GM18526 (cell line): ENCODE data around the gene B3GAT1.

Source experiments
- POLR2A ChIP-seq: IDR thresholded peaks from 3 replicates; pipeline ENCODE4 v1.6.1; 2011; ENCODE audit not compliant: insufficient read length; ENCODE audit errors: extremely low read depth

Gene B3GAT1

GRCh38 chr11:134362192-134362901 lies 49.7 kb downstream of the B3GAT1 start:
- no peak for TF ChIP-seq POLR2A

DNA sequence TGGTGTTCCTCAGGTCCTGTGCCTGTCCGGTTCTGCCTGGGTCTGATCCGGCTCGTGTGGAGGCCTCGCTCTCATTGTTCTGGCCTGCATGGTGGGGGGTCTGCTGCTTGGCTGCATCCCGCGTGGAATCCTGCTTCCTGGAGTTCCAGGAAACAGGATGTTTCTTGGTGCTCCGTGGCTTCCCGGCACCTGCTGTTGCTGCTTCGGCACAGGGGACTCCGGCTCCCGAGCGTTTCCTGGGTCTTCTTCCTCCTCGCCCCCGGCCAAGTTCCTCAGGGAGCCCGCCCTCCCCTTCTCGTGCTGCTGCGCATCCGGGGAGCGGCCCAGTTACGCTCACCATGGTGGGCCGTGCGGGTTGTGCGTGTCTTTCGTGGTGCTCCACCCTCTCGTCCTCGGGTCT lies 50.4 kb downstream of the B3GAT1 start:
- TF ChIP-seq POLR2A = no peak

GRCh38 chr11:134360050-134360835 lies 51.8 kb downstream of the B3GAT1 start:
- TF ChIP-seq POLR2A = no peak

- TF ChIP-seq POLR2A = no peak
Measured at GRCh38 chr11:134359646-134360045, 52.4 kb downstream of the B3GAT1 start.

DNA sequence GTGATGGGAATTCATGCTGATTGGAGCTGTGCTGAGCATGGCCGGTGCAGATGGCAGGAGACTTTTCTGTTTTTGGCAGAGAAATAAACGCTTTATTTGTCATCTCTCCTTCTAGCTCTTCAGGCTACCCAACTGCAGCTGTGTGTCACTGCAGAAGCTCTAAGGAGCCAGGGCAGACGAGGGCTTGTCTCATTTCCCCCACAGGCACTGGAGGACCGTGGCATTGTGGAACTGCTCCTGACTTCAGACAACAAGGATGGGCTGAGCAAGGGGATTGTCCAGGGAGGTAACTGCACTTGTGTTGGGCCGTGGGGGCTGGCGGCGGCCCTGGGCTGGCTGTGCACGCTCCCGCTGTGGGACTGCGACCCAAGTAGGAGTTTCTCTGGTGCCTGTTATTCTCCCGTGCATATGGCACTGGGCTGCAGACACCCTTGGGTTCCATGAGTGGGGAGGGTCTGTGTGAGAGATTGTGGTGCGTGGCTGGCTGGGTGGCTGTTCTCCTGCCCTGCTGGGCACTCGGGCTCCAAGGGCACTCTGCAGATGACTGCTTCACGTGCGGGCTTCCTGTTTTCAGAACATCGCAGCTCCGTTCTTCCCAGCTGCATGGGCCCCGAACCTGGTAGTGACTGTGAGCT lies 53.1 kb downstream of the B3GAT1 start:
- TF ChIP-seq POLR2A = no peak

DNA sequence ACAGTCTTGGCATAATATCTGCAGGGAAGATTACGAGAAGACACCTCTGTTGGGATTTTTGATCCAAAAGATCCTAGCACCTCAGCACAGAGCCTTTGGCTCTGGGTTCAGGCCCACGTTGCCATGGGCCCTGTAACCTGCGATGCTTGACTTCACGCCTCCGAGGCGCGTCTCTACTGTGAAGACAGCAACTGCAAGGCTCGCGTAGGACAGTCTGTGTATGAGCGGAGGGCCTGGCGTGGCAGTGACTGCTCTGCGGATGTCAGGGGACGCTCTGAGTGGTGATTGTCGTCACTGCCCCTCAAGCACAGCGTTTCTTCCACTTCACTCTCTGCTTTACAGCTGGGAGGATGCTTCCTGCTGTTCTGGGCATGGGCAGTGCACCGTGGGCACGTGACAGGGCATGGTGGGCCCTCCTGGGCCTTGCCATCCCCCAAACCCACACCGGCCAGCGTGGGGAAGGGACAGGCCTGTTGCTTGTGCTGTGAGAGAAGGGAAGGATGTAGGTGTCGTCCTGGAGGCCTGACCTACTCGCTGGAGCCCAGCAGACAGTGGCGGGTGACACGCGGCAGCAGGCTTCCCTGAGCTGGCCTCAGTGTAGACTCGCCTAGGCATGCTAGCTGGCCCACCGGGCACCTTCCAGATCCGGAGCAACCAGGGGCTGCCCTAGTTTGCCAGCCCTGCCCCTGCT lies 53.7 kb downstream of the B3GAT1 start:
- TF ChIP-seq POLR2A = no peak

DNA sequence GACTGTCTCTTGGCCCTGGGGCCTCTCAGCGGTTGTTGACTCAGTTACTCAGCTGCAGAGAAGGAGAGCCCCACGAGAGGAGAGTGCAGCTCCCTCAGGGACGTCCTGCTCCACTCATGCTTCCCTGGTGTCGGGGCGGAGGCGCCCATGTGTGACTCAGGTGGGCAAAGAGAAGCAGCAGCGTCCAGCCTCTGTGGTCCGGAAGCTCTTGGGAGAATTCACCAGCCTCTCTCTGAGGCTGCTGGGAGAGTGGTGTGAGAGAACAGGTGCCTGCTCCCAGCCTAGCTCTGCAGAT lies 54.5 kb downstream of the B3GAT1 start:
- no peak for TF ChIP-seq POLR2A

GRCh38 chr11:134356656-134357544 lies 55.1 kb downstream of the B3GAT1 start:
- no peak for TF ChIP-seq POLR2A

DNA sequence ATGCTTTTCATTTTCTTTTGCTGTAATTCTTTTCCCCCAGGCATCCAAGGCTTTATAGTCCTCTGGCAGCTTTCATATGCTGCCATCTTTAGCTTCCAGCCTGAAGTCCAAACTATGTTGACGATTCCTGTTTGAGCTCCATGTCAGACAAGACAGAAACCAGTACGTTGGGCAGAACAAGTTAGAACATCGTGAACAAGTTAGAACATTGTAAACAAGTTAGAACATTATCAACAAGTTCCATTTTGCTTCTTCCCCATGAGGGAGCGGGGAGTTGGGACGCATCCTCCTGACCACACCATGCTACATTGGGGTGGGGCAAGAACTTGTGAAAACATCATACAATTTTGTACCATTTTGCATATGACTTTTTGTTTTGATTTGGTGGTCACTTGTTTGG lies 56.4 kb downstream of the B3GAT1 start:
- TF ChIP-seq POLR2A = no peak

DNA sequence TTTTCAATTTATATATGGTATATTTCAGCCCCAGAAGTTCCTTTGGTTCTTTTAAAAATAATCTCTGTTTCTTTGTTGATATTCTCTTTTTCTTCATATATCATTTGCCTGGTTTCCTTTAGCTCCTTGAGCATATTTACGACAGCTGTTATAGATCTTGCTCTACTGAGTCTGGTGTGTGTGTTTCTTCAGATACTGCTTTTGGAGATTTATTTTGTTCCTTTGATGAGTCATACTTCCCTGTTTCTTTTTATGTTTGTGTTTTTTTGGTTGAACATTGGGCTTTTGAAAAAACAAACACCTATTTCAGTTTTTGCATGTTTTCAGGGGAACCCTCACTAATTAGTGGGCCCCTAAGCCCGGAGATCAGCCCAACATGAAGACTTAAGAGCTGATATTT lies 56.9 kb downstream of the B3GAT1 start:
- TF ChIP-seq POLR2A = no peak

DNA sequence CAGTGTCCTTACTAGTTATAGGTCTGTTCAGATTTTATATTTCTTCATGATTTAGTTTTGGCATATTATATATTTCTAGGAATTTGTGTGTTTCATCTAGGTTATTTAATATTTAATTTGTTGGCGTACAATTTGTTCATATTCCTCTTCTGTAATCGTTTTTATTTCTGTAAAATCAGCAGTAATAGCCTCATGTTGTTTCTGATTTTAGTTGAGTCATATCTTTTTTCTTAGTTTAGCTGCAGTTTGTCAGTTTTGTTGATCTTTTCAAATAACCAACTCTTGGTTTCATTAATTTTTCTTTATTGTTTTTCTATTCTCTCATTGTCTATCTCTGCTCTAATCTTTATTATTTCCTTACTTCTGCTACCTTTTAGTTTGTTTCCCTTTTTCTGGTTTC lies 59.9 kb downstream of the B3GAT1 start:
- TF ChIP-seq POLR2A = no peak

GRCh38 chr11:134350381-134350780 lies 61.7 kb downstream of the B3GAT1 start:
- TF ChIP-seq POLR2A = no peak

DNA sequence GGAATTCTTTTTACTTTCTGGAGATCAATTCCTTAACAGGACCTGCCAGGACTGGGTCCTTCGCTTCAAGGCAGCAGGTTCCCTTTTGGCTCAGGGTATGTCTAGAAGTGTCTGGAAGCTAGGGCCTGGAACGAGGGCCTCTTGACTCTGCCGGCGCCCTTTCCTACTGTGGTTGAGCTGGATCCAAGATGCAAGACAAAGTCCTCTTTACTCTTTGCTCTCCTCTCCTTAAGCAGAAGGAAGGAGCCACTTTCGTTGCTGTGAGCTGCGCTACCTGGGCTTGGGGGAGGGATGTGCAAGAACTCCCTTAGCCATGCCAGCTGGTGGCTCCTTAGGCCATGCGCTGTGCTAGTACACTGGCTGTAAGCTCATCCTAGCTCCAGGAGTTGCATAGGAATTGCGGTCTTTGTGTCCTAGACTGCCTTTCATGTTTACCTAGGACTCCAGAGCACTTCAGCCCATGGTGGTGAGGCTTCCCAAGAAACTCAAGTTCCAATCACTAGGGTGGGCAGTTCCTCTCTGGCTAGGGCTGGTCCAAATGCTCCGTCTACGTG lies 62.2 kb downstream of the B3GAT1 start:
- no peak for TF ChIP-seq POLR2A

DNA sequence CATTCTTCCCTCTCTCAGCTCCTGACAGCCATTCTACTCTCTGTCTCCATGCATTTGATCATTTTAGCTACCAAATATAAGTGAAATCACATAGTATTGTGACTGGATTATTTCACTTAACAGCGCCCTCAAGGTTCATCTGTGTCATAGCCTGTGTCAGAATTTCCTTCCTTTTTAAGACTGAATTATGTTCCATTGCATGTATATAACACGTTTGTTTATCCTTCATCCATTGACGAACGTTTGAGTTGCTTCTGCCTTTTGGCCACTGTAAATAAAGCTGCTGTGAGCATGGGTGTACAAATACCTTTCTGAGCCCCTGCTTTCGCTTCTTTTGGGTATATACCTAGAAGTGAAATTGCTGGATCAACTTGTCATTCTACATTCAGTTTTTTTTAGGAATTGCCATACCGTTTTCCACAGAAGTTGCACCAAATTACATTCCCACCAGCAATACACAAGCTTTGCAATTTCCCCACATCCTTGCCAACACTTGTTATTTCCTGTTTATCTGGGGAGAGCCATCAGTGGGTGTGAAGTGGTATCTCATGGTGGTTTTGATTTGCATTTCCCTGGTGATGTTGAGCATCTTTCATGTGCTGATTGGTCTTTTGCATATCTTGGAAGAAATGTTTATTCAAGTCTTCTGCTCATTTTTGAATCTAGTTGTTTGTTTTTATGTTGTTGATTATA lies 62.8 kb downstream of the B3GAT1 start:
- no peak for TF ChIP-seq POLR2A
